IMR-90 (cell line): ENCODE measurements around the gene PLOD3.

Experiments
- CTCF ChIP-seq: conservative IDR thresholded peaks from 2 replicates; pipeline ENCODE4 v1.5.1; 2012; ENCODE audit warnings: mild to moderate bottlenecking, low read depth, low read length, improper control_type of control experiment
- MXI1 ChIP-seq: IDR thresholded peaks from 2 replicates; pipeline ENCODE4 v1.6.1; 2012; ENCODE audit warnings: low read depth, mild to moderate bottlenecking, low read length, moderate library complexity, borderline replicate concordance
- POLR2A ChIP-seq: IDR thresholded peaks from 2 replicates; pipeline ENCODE4 v1.6.1; 2012; ENCODE audit warnings: mild to moderate bottlenecking, low read depth, low read length

DNA sequence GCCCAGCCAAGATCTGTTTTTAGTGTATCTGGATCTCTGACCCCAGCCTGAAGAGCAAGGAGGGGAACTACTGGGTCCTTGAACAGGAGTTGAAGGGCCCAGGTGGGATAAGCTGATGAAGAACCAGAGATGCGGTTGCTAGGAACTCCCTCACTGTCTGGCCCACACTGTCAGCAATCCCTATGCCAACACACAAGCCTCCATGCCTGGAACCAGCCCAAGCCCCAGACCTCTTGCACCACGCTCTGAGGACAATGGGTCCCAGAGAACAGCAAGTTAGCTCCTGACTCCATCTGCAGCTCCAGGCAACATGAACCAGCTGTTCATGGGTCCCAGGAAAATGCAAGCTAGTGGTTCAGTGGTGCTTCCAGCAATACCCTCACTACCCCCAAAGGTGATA, 39.7 kb downstream of the PLOD3 start:
- TF ChIP-seq POLR2A (no peak), MXI1 (no peak), CTCF (no peak)
